Fibroblast of gingiva (primary cell): ENCODE data around the gene MAFF.
"Not testable (repeated sequence)": the region's sequence is repeated elsewhere in the genome, so short reads cannot be mapped to it uniquely, and the experiment has no call there.

Source experiments
- DNase-seq: peaks from one replicate; pipeline ENCODE4 v3.0.0-alpha.2; 2011; ENCODE audit warnings: low read depth

The MAFF gene

GRCh38 chr22:38223289-38223960 is 21.6 kb downstream of the MAFF start:
- DNase-seq: no peak

- no peak for DNase-seq
These were observed 25.3 kb downstream of the MAFF start for GRCh38 chr22:38226853-38227649.

- no peak for DNase-seq
These were observed 26.6 kb downstream of the MAFF start for GRCh38 chr22:38228326-38228872.

DNA sequence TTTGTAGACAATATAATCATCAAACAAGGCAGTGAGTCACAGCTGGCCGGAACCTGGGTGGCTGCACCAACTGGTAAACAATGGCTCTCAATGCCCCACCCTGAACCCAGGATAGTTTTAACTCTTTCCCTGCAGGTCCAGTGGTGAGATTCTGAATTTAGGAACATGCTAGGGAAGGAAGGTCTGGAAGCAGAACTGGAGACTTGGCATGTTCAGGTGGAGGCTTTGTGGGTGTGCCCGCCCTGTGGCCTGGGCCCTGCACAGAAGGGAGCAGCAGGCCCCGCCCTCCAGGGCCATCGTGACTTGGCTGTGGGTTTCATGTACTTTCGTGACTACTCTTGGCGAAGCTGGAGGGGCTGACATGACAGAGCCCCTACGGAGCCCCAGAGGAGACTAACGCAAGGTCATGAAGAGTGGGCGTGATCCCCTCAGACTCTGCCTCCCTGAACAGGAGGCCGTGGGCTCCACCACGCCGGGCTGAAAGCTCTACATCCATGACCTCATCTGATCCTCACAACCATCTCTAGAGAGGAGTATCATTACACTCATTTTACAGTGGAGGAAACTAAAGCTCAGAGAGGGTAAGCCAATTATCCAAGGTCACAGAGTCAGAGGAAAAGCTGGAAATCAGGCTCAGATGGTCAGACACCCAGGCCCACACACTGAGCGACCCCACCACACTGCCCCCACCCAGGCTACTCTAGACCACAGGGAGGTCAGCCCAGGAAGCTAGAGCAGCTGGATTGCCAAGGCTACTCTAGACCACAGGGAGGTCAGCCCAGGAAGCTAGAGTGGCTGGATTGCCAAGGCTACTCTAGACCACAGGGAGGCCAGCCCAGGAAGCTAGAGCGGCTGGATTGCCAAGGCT is 27.3 kb downstream of the MAFF start:
- peak; percentile 45 for DNase-seq

DNA sequence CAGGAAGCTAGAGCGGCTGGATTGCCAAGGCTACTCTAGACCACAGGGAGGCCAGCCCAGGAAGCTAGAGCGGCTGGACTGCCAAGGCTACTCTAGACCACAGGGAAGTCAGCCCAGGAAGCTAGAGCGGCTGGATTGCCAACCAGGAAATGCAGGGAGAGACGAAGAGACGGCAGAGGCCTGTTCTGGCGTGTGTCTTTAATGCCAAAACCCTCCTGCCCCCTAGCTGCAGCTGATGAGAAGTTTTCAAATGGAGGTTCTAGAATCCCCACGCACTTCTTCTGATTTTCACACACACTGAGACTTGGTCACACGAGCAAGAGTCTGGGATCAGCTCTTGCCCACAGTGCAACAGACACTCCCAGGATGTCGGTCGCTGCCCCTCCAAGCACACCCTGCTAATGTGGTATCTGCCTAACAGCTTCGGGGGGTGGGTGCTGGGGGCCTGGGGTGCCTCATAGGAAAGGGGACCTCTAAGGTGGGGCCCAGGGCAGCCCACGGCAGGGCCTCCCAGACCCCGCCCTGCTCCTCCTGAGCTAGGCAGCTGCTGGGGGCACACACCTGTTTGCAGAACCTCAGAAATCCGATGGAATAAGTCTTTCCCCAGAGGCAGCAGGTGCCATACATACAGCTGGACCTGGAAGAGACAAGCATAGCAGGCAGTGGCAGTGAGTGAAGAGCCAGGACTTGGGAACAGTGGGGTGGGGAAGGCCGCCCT is 28.5 kb downstream of the MAFF start:
- peak; percentile 72 for DNase-seq

DNA sequence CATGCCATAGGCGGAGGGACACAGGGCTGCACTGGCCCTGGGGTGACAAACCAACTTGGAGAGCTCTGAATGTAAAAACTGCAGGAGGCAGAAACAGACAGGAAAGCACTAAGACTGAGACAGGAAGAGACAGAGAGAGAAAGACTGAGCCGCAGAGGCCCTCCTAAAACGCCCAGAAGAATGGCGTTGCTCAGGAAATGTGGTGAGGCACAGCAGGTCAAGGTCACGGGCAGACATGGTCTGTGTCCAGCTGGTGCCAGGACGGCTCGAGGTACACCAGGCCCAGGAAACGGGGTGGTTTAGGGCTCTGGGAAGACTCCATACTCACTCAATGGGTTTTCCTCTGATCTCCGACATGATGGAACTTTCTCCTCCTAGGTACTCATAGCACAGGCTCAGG is 29.1 kb downstream of the MAFF start:
- no peak for DNase-seq

DNA sequence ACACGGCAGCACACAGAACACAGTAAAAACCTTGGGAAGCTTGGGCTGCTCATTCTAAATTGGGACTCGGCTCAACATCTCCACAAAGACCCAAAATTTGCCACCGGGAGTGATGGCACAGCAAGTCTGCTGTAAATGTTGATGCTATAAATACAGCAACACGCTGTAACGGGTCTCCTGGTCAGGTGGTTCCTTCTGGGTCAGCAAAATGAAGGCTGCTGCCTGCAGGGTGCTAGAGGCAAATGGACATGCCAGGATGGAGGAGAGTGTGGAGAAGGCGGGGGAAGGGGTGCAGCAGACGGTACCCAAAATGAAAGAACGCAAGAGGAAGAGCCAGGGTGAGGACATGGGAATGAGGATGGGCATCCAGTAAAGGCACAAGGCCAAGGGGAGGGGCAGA is 30.4 kb downstream of the MAFF start:
- DNase-seq: no peak

GRCh38 chr22:38233427-38233826 is 31.6 kb downstream of the MAFF start:
- peak; percentile 52 for DNase-seq

- not testable (repeated sequence) for DNase-seq
These were observed 32.1 kb downstream of the MAFF start for GRCh38 chr22:38233856-38234255.

- DNase-seq: no peak
These were observed 33.6 kb downstream of the MAFF start for GRCh38 chr22:38235240-38235850.

DNA sequence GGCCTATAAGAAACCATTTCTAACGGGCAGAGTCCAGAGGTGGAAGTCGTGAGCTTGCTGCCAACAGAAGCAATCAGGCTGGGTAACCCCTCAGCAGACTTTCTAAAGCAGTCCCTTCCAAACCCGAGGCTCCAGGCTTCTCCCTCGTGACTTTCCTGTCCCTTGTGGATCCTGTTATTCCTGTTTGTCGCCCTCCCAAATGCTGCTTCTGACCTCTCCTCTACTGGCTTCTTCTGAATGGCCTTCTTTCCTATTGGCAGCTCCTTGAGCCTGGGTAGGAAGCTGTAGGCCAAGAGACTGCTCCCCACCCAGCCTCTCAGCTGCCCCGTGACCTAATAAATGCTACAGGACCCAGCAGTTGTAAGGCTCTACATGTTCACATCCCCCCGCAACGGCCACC is 35.0 kb downstream of the MAFF start:
- DNase-seq: no peak

GRCh38 chr22:38238519-38239071 is 36.8 kb downstream of the MAFF start:
- DNase-seq: peak; percentile 75

- DNase-seq: peak; percentile 91
These were observed 37.4 kb downstream of the MAFF start for GRCh38 chr22:38239101-38239761.

DNA sequence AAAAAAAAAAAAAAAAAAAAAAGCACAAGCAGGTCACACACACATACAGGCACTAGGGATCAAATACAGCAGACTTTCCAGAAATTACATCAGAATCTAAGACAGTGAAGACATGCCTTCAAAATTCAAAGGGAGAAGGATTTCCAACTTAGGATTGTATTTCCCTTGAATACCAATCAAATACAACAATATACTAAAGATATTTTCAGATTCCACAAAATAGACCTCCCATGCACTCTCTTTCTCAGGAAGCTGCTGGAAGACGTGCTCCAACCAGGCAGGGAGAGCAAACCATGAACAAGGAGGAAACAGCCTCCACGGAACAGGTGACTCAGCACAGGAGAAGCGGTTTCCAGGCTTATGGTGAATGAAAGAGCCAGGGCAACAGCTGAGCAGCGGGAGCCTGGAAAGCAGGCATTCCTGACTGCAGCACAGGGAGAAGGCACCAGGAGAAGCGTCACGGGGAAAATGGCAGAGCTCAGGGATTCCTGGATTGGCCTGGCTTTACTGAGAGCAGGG is 39.0 kb downstream of the MAFF start:
- DNase-seq: peak; percentile 34

- peak; percentile 56 for DNase-seq
These were observed 41.4 kb downstream of the MAFF start for GRCh38 chr22:38243007-38243765.

DNA sequence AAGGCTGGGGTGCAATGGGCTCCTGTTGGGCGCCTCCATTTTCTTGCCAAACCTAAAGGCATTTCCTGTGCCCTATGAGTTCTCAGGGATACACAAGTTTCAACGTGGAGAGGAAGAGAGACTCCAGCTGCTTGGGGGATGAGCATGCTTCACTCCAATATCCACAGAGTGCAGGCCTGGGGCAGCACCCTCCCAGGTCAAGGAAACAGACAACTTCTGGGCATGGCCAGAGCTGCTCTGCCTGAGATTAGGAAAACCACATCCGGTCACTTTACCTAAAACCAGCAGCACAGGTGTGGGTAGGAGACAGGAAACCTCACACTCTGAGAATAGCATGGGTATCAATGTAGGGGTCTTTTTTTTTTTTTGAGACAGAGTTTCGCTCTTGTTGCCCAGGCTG is 42.3 kb downstream of the MAFF start:
- DNase-seq: no peak

DNA sequence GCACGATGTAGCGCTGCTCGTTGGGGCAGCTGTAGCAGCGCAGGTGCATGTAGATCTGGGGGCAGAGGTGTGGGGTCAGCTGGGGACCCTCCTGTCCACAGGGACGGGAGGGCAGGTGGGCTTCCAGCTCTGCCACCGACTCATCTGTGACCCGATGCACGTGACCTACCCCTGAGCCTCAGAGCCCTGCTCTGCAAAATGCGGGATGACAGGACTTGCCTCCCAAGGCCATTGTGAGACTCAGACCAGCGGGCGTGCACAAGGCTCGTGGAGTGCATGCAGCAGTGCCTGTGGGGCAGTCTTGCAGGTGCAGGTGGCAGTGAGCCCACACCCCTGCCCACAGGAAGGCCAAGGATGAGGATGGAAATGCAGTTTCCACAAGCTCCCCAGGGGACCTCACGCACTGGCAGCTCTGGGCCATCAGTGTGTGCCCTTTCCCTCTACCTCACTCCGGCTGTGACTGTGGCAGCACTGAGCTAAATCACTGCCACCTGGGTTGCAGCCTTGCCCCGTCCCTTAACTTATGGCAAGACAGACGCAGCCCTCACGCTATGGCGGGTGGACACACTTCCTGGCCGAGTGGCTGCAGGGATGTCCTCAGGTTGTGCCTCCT is 44.4 kb downstream of the MAFF start:
- no peak for DNase-seq

DNA sequence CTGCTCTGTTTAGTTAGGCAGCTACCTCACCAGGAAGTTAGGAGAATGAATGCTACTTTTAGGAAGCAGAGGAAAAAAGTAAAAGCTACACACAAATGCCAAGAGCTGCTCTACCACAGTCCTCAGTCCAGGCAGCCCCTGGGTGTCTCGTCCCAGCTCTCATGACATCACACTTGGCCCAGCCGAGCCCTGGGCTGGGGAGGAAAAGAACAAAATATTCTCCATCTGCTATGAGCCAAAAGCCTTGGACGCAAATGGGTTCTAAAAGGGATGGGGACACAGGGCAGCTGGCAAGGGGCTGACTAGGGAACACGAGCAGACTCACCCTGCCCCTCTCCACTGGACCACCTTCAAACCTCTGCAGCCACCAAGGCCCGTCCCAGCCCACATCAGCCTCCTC is 44.9 kb downstream of the MAFF start:
- DNase-seq: no peak

DNA sequence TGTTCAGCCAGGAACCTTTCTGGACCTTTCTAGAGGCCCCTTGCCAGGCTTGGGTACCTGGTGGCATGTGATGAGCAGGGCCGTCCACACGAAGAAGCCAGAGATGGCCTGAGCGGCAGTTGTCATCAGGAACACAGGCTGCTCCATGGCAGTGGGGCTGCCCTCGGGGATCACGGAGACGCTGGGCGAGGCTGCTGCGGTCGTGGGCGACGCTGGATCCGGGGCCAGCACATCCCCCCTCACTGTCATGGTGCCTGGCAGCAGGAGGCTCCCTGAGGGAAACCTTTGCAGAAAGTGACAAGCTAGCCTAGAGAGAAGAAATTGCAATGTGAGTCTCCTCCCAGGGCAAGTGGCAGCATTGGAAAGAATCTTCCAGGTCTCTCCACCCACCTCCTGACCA is 45.9 kb downstream of the MAFF start:
- DNase-seq: no peak
